Ishikawa (cell line): ENCODE measurements around the gene CLIP4.

Experiments
- CEBPB ChIP-seq: IDR thresholded peaks from 2 replicates; pipeline ENCODE4 v1.6.1; 2012
- CREB1 ChIP-seq: IDR thresholded peaks from 2 replicates; pipeline ENCODE4 v1.6.1; 2012; ENCODE audit warnings: low read depth
- EGR1 ChIP-seq: IDR thresholded peaks from 2 replicates; pipeline ENCODE4 v1.6.1; 2012
- EP300 ChIP-seq: IDR thresholded peaks from 2 replicates; pipeline ENCODE4 v1.6.1; 2012; ENCODE audit warnings: borderline replicate concordance
- FOXM1 ChIP-seq: IDR thresholded peaks from 2 replicates; pipeline ENCODE4 v1.6.1; 2012; ENCODE audit warnings: low read depth, borderline replicate concordance
- MAX ChIP-seq: IDR thresholded peaks from 2 replicates; pipeline ENCODE4 v1.6.1; 2012
- NFIC ChIP-seq: IDR thresholded peaks from 2 replicates; pipeline ENCODE4 v1.6.1; 2012
- RAD21 ChIP-seq: IDR thresholded peaks from 2 replicates; pipeline ENCODE4 v1.6.1; 2012; ENCODE audit warnings: low read depth
- REST ChIP-seq: IDR thresholded peaks from 2 replicates; pipeline ENCODE4 v1.6.1; 2012; ENCODE audit warnings: low read depth, mild to moderate bottlenecking
- TAF1 ChIP-seq: IDR thresholded peaks from 2 replicates; pipeline ENCODE4 v1.6.1; 2012; ENCODE audit warnings: low read depth, mild to moderate bottlenecking
- TCF12 ChIP-seq: IDR thresholded peaks from 2 replicates; pipeline ENCODE4 v1.6.1; 2012; ENCODE audit warnings: low read depth
- TEAD4 ChIP-seq: IDR thresholded peaks from 2 replicates; pipeline ENCODE4 v1.6.1; 2012
- USF1 ChIP-seq: IDR thresholded peaks from 2 replicates; pipeline ENCODE4 v1.6.1; 2012
- YY1 ChIP-seq: IDR thresholded peaks from 2 replicates; pipeline ENCODE4 v1.6.1; 2012; ENCODE audit warnings: low read depth
- ZBTB7A ChIP-seq: IDR thresholded peaks from 2 replicates; pipeline ENCODE4 v1.6.1; 2012; ENCODE audit warnings: low read depth

The CLIP4 gene

GRCh38 chr2:29223851-29224692 is 108.9 kb downstream of the CLIP4 start:
- 0 out of 2 replicates have a peak, but pooled peaks have one; percentile 12 for TF ChIP-seq YY1
- no peak for TF ChIP-seq REST
- 0 out of 2 replicates have a peak, but pooled peaks have one; percentile 5 for TF ChIP-seq USF1
- TF ChIP-seq NFIC, result peak; percentile 64
- TF ChIP-seq CREB1, result no peak

- TF ChIP-seq YY1 (no peak), RAD21 (no peak), USF1 (no peak), CREB1 (no peak), FOXM1 (no peak), ZBTB7A (no peak), EGR1 (no peak), TEAD4 (no peak), TAF1 (no peak), CEBPB (no peak), MAX (no peak), REST (no peak), TCF12 (no peak), EP300 (no peak), NFIC (no peak)
Observed at GRCh38 chr2:29224693-29225551, 109.7 kb downstream of the CLIP4 start.

- no peak for TF ChIP-seq EP300
- no peak for TF ChIP-seq TEAD4
- no peak for TF ChIP-seq MAX
- no peak for TF ChIP-seq NFIC
- no peak for TF ChIP-seq FOXM1
- TF ChIP-seq TAF1, result no peak
- no peak for TF ChIP-seq CREB1
- TF ChIP-seq TCF12, result no peak
- TF ChIP-seq EGR1, result no peak
- no peak for TF ChIP-seq CEBPB
- no peak for TF ChIP-seq USF1
- no peak for TF ChIP-seq ZBTB7A
- no peak for TF ChIP-seq REST
- no peak for TF ChIP-seq YY1
- no peak for TF ChIP-seq RAD21
Observed at GRCh38 chr2:29225814-29226213, 110.6 kb downstream of the CLIP4 start.
